GM11168 (cell line): ENCODE results near the gene MTHFD2L.

ENCODE experiments used
- in situ Hi-C: fragments of 300-500 bp; cut with MboI; formaldehyde crosslinking; loops from one replicate; pipeline ENCODE4 v1.12.0; 2022; ENCODE audit warnings: low sequenced_read_pairs; ENCODE audit not compliant: unreplicated experiment

The MTHFD2L gene

DNA sequence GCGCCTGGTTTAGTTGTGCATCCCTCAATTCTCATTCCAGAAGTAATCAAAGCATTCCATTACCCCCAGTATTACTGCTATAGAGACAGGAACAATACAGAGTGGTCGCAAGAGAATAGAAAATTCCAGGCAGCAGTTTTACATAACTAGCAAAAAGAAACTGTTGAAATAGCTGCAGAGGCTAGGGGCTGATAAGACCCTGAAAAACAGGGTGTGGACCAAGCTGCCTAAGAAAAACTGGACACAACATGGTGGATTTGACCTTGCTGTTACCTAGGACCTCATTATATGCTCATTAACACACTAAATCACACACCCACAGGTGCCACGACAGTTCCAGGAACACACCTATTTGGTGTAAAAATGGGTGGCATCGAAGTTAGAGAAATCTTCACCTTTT is 165.7 kb downstream of the MTHFD2L start:
- in situ Hi-C loops = no loop called here

GRCh38 chr4:74324262-74324661 is 166.3 kb downstream of the MTHFD2L start:
- in situ Hi-C loops = no loop called here

GRCh38 chr4:74325886-74326285 is 168.0 kb downstream of the MTHFD2L start:
- in situ Hi-C loops = loop anchor here (25.0 kb wide), 1 partner anchor 311 kb away; no protein-coding TSS in a partner anchor

GRCh38 chr4:74327762-74328161 is 169.8 kb downstream of the MTHFD2L start:
- in situ Hi-C loops = loop anchor here (25.0 kb wide), 1 partner anchor 310 kb away; no protein-coding TSS in a partner anchor

- in situ Hi-C loops = loop anchor here (25.0 kb wide), 1 partner anchor 309 kb away; no protein-coding TSS in a partner anchor
Observed at GRCh38 chr4:74328501-74328900, 170.6 kb downstream of the MTHFD2L start.

DNA sequence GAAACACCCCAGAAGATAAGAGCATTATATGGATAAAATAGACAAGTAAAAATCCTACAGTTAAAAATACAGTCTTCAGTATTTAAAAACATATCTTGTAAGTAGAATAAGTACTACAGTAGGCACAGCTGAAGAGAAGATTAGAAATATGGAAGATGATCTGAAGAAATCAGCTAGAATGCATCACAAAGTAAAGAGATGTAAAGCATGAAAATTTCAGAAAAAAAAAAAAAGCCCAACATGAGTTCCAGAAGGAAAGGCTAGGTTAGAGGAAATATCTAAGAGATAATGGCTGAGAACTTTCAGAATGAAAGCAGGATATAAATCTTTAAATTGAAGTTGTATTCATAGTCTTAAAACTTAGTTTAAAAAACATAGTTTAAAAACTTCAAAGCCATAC is 171.4 kb downstream of the MTHFD2L start:
- in situ Hi-C loops = loop anchor here (25.0 kb wide), 1 partner anchor 308 kb away; no protein-coding TSS in a partner anchor

- in situ Hi-C loops = loop anchor here (25.0 kb wide), 1 partner anchor 307 kb away; no protein-coding TSS in a partner anchor
Observed at GRCh38 chr4:74330295-74330750, 172.4 kb downstream of the MTHFD2L start.

DNA sequence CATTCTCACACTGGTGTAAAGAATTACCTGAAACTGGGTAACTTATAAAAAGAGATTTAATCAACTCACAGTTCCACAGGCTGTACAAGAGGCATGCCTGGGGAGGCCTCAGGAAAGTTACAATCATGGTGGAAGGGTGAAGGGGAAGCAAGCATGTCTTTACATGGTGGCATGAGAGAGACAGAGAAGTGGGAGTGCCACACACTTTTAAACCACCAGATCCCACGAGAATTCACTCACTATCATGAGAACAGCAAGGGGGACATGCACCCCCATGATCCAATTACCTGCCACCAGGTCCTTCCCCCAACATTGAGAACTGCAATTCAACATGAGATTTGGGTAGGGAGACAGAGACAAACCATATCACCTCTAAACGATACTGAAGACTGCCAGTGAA is 173.3 kb downstream of the MTHFD2L start:
- in situ Hi-C loops = loop anchor here (25.0 kb wide), 1 partner anchor 306 kb away; no protein-coding TSS in a partner anchor

DNA sequence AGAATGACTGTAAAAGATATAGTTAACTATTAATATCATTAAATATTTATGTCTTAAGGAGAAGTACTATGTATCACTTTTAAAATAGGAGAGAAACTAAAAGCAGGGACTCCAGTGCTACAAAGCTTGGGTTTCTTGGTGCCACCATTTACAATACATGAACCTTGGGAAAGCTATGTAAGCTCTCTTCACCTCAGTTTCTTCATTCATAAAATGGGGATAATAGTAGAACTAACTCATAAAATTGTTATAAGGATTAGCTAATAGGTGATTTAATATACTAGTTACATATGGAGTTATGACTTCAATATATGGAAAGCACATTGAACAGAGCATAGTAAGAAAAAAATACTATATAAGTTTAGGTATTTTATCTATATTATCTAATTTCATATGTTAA is 174.0 kb downstream of the MTHFD2L start:
- in situ Hi-C loops = loop anchor here (25.0 kb wide), 1 partner anchor 305 kb away; no protein-coding TSS in a partner anchor

DNA sequence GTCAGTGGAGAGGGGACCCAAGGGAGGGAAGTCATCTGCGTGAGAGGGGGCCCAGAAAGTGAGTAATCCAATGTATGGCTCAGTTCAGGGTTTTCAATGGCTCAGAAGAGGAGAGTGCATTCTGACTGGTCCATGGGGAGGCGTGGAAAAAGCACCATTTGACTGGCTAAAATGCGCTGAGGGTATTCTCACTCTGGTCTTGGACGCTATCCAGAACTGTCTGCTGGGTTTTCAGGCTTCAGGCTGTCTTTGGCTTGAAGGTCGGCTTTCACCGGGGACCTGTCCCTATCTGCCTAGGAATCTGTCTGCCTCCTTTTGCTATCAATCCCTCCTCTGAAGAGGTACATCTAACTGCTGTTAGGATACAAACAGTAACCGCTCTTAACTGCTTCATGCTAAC is 176.7 kb downstream of the MTHFD2L start:
- in situ Hi-C loops = loop anchor here (25.0 kb wide), 1 partner anchor 303 kb away; no protein-coding TSS in a partner anchor

DNA sequence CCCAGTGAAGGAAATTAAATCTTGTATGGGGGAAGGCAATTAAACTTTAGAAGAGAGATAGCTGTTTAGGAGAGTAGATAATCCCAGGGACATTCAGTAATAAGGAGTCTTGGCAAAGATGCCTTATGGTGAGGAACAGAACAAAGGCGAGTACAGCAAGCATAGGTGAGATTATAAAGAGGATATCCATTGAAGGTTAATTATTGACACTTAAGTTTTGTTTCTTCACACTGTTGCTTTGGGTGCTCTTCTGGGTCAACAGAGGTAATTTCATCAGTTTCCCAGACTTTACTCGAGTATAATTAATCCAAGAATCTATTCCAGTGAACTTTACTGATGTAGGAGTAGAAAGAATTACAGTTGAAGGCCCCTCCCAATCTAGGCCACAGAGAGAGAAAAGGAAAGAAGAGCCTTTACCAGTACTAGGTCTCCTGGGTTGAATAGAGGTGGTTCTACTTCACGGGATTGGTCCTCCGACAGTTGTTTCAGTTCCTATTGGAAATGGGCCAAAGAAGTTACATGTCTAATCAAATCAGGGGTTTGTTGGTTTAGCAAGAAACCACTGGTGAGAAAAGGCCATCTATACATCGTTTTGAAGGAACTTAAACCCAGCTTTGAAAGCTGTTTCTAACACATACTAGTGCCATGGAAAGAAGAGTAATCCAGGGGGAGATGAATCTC is 177.6 kb downstream of the MTHFD2L start:
- in situ Hi-C loops = loop anchor here (25.0 kb wide), 1 partner anchor 302 kb away; no protein-coding TSS in a partner anchor

GRCh38 chr4:74338792-74339333 is 180.9 kb downstream of the MTHFD2L start:
- in situ Hi-C loops = loop anchor here (25.0 kb wide), 1 partner anchor 298 kb away; no protein-coding TSS in a partner anchor

GRCh38 chr4:74339501-74339900 is 181.6 kb downstream of the MTHFD2L start:
- in situ Hi-C loops = loop anchor here (25.0 kb wide), 1 partner anchor 298 kb away; no protein-coding TSS in a partner anchor

DNA sequence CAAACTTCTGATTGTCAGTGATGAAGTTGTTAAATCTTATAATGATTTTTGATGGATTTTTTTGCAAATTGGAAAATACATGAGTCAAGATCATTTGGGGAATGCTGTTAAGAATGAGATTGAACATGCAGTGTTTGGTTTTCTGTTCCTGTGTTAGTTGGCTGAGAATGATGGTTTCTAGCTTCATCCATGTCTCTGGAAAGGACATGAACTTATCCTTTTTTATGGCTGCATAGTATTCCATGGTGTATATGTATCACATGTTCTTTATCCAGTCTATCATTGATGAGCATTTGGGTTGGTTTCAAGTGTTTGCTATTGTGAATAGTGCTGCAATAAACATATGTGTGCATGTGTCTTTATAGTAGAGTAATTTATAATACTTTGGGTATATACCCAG is 182.5 kb downstream of the MTHFD2L start:
- in situ Hi-C loops = loop anchor here (25.0 kb wide), 1 partner anchor 297 kb away; no protein-coding TSS in a partner anchor

GRCh38 chr4:74344031-74344430 is 186.1 kb downstream of the MTHFD2L start:
- in situ Hi-C loops = loop anchor here (25.0 kb wide), 1 partner anchor 293 kb away; no protein-coding TSS in a partner anchor
